Cerebellar nuclear complex (tissue), 1 donor: ENCODE measurements around the gene DLGAP4.
"Not testable (repeated sequence)": the region's sequence is repeated elsewhere in the genome, so short reads cannot be mapped to it uniquely, and the experiment has no call there.

Experiments used
- DNase-seq, 2 experiments: peaks; one replicate each; lab custom pipeline; 2025; lab: John Stamatoyannopoulos, UW

Gene DLGAP4

GRCh38 chr20:36541227-36541767 is 235.2 kb downstream of the DLGAP4 start, which contains the start of gene MYL9:
MYL9 (plus strand) TSS chr20:36541519; CDS start chr20:36544885, 3,366 bp downstream.
- no peak for DNase-seq

- DNase-seq: no peak
These were observed 235.8 kb downstream of the DLGAP4 start for GRCh38 chr20:36541768-36542488.

GRCh38 chr20:36542516-36543183 is 236.5 kb downstream of the DLGAP4 start:
- no peak for DNase-seq

- DNase-seq: no peak
These were observed 237.3 kb downstream of the DLGAP4 start for GRCh38 chr20:36543184-36544133.

- DNase-seq: no peak
These were observed 238.2 kb downstream of the DLGAP4 start for GRCh38 chr20:36544134-36545018.

GRCh38 chr20:36546111-36546736 is 240.1 kb downstream of the DLGAP4 start:
- no peak for DNase-seq

GRCh38 chr20:36547186-36548005 is 241.3 kb downstream of the DLGAP4 start:
- no peak for DNase-seq

- DNase-seq: no peak
These were observed 241.8 kb downstream of the DLGAP4 start for GRCh38 chr20:36548006-36548315.

GRCh38 chr20:36548704-36549627 is 242.8 kb downstream of the DLGAP4 start:
- no peak for DNase-seq

GRCh38 chr20:36549628-36549941 is 243.4 kb downstream of the DLGAP4 start:
- DNase-seq: no peak

- DNase-seq: no peak
These were observed 244.0 kb downstream of the DLGAP4 start for GRCh38 chr20:36549942-36550789.

GRCh38 chr20:36550790-36551299 is 244.7 kb downstream of the DLGAP4 start:
- no peak for DNase-seq

GRCh38 chr20:36555248-36555647 is 249.1 kb downstream of the DLGAP4 start:
- no peak for DNase-seq

GRCh38 chr20:36562724-36563123 is 256.6 kb downstream of the DLGAP4 start:
- DNase-seq: no peak

- DNase-seq: no peak
These were observed 257.2 kb downstream of the DLGAP4 start for GRCh38 chr20:36563374-36563773.

- not testable (repeated sequence) for DNase-seq
These were observed 258.1 kb downstream of the DLGAP4 start for GRCh38 chr20:36564078-36564725.

GRCh38 chr20:36564726-36565121 is 258.6 kb downstream of the DLGAP4 start:
- DNase-seq: not testable (repeated sequence)
